Transverse colon (tissue), 4 donors: Measurements from ENCODE around the gene ANKS1B.

ENCODE experiments used
- CTCF ChIP-seq, 5 experiments: fragments of 200-600 bp in 3 of 5; fragments of 450-650 bp in 2 of 5; sonication (generic) in 3 of 5; IDR thresholded peaks; 1 replicate in 2 of 5; 2 replicates in 3 of 5; pipeline ENCODE4 v1.5.1; 2016 to 2017; ENCODE audit warnings: antibody characterized with exemption in 5 of 5, inconsistent platforms in 3 of 5, mild to moderate bottlenecking in 2 of 5, moderate library complexity in 1 of 5
- POLR2A ChIP-seq: fragments of 450-650 bp; IDR thresholded peaks from one replicate; pipeline ENCODE4 v1.6.1; 2016; ENCODE audit warnings: antibody characterized with exemption, mild to moderate bottlenecking, moderate library complexity
- POLR2AphosphoS5 ChIP-seq, 3 donors: sonication (generic); formaldehyde crosslinking; IDR thresholded peaks; one replicate each; pipeline ENCODE4 v1.6.1; 2016; ENCODE audit warnings: antibody characterized with exemption in 3 of 3

DNA sequence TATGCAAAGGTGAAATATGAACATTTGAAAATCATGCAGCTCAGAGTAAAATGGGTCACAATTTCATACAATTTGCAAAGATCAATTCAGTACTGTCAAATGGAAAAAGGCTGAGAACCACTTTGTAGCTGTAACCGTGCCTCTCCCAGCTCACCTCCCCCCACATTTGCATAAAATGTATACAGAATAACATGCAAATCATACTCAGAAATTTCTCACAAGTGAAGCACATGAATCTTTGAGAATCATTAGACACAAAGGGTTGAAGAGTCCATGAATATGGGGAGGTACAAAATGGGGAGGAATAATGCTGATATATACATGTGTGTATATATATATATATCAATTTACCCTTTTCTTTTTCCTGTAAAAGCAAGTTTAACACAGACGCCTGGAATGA lies 1177.5 kb downstream of the ANKS1B start:
- TF ChIP-seq CTCF (IDR thresholded peaks at IDR 0.05) (no peak), POLR2A (no peak), POLR2AphosphoS5 (IDR thresholded peaks at IDR 0.05) (no peak)
